ENCODE results near the gene ERCC5.

GRCh38 chr13:102830646-102831045 lies 15.2 kb upstream of the ERCC5 start:
- TF ChIP-seq HDAC3 (IDR thresholded peaks at IDR 0.05; ENCODE audit: borderline replicate concordance, partially characterized antibody) (no peak), ATF1 (CRISPR knock-in tag; IDR thresholded peaks at IDR 0.05) (no peak), ATF1 (tag; IDR thresholded peaks at IDR 0.05) (no peak), STAT5B (CRISPR knock-in tag; IDR thresholded peaks at IDR 0.05) (no peak), ZNF717 (CRISPR knock-in tag; IDR thresholded peaks at IDR 0.05) (no peak), YY1 (IDR thresholded peaks at IDR 0.05; ENCODE audit: borderline replicate concordance in 1 of 3, control insufficient read depth in 1 of 3, extremely low read depth in 1 of 3, insufficient read depth in 3 of 3, insufficient read length in 1 of 3, insufficient replicate concordance in 2 of 3, low read depth in 1 of 3, low read length in 2 of 3) (no peak), TCF7L2 (IDR thresholded peaks at IDR 0.05; ENCODE audit: low read depth, low read length) (no peak), ATF3 (IDR thresholded peaks at IDR 0.05) (no peak), ATF3 (CRISPR knock-in tag; conservative IDR thresholded peaks at IDR 0.05) (no peak), ZNF274 (IDR thresholded peaks at IDR 0.05; ENCODE audit: borderline replicate concordance, low read depth, low read length) (no peak), ZEB2 (IDR thresholded peaks at IDR 0.05) (no peak), ZNF280B (CRISPR knock-in tag; IDR thresholded peaks at IDR 0.05) (no peak), U2AF2 (optimal IDR thresholded peaks at IDR 0.05; ENCODE audit: low read depth, low read length) (no peak)
- TF ChIP-seq, protein P1, sequence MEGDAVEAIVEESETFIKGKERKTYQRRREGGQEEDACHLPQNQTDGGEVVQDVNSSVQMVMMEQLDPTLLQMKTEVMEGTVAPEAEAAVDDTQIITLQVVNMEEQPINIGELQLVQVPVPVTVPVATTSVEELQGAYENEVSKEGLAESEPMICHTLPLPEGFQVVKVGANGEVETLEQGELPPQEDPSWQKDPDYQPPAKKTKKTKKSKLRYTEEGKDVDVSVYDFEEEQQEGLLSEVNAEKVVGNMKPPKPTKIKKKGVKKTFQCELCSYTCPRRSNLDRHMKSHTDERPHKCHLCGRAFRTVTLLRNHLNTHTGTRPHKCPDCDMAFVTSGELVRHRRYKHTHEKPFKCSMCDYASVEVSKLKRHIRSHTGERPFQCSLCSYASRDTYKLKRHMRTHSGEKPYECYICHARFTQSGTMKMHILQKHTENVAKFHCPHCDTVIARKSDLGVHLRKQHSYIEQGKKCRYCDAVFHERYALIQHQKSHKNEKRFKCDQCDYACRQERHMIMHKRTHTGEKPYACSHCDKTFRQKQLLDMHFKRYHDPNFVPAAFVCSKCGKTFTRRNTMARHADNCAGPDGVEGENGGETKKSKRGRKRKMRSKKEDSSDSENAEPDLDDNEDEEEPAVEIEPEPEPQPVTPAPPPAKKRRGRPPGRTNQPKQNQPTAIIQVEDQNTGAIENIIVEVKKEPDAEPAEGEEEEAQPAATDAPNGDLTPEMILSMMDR (IDR thresholded peaks at IDR 0.05 in 2 of 3, conservative IDR thresholded peaks at IDR 0.05 in 1 of 3; ENCODE audit: insufficient read depth in 2 of 3, low read depth in 1 of 3, low read length in 3 of 3): no peak

Measured in K562 (cell line).